AG08395 (cell line): ENCODE results near the gene ZMYND11.
"Not testable (repeated sequence)": the region's sequence is repeated elsewhere in the genome, so short reads cannot be mapped to it uniquely, and the experiment has no call there.

Experiments
- DNase-seq: peaks from one replicate; pipeline ENCODE4 v3.0.0; 2012; ENCODE audit warnings: mixed read lengths, low spot score

ZMYND11 gene

DNA sequence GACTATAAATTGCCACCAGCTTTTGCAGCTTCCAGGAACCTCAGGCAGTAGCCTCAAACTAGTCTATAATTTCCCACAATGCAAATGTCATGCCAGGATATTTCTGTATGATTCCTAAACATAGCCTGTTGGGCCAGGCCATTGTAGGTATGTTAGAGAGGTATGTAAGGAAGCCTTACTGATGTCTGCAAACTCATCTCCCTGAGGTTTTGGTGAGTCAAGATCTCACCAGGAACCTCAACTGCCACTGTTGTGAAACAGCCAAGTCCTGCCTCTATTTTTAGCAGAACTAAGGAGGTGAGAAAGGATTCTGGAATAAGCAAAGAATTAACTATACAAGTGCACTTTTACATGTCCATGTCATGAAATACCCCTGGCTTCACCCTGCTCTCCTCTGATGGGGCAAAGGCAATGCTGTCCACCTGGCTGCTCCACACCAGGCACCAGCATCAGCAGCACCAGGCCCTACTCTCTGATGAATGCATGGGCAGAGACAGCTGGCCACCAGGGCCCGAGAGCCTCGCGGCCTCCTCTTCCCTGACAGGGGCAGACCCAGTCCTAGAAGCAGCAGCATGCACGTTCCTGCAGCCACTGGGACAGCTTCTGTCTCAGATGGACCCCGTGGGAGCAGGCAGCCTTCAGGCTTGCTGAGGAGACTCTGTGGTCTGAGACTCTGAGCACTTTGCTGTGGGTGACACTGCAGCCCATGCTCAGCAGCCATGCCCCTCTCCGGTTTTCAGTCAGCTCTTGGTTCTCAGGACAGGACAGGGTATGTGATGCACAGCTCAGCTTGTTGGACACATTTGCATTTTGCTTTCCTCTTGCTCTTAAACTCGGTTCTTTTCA is 147.3 kb downstream of the ZMYND11 start:
- peak; percentile 40 for DNase-seq

DNA sequence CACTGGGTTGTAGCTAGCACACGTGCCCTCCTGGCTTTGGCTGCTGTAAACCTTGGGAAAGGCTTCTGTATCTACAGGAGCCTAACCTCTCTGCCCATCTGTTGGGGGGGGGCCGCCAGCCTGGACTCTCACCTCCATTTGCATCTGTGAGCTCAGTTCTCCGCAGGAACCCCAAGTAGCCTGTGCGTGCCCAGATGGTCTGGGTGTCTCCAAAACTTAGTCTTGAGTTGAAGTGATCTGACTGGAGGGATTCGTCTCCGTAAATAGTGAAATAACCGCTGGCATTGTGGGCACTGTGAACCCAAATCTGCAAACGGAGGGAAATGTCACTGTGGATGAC is 147.9 kb downstream of the ZMYND11 start:
- DNase-seq: no peak

DNA sequence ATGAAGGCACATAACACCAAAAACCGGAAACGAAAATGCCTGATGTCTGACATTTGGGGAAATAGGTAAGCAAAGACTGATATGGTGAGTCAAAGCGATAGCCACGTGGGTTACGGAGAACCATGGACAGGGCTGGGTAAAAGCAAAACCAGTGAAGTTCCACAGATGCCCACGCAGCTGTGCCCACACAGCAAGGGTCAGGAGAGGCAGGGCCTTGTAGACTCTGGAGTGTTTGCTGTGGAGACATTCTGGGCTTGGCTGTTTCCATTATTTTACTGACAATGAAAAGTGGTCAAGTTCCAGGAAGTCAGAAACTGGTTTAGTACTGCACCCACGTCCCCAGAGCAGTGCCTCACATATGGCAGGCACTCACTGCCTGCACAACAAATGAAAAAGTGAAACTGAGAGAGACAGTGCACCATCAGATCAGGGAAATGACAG is 148.7 kb downstream of the ZMYND11 start:
- no peak for DNase-seq

DNA sequence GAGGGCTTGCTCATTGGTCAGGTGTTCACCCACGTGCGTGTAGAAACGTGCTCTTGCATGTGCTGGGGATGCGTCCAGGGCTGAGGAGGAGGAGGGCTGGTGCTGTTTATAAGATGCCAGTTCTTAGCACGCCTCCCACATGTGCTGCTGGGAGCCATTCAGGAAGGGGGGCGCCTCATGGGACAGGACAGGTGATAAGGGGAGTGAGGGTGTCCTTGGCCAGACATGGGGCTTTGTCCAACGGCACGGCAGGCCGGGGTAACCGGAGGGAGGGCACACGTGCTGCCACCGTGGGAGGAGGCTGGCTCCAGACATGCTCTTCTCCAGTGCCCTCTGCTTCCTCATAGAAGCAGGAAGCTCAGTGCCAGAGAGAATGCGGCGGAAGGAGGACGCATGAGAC is 150.0 kb downstream of the ZMYND11 start:
- no peak for DNase-seq

DNA sequence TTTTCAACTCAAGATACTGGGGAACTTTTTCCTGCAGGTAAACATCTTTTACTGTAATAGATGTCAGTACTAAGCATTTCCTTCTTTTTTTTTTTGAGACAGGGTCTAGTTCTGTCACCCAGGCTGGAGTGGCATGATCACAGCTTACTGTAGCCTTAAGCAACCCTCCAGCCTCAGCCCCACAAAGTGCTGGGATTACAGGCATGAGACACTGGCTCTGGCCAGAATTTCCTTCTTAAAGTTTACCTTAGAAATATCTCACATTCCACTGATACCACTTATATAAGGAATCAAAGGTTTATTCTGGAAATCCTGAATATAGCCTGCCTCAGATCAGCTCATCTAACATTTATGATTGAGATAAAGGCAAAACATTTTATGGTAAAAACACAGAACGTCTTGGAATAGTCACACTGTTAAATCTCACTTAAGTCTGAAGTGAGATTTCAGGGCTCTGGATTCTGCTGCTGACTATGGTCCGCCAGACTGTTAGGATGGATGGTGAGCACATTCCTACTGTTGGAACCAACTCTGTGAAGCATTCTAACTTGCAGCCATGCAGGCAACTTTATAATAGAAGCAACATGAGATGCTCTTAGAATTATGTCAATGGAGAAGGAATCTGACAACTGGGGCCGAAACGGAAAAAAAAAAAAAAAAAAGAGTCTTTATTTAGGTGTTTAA is 151.9 kb downstream of the ZMYND11 start:
- DNase-seq: no peak

DNA sequence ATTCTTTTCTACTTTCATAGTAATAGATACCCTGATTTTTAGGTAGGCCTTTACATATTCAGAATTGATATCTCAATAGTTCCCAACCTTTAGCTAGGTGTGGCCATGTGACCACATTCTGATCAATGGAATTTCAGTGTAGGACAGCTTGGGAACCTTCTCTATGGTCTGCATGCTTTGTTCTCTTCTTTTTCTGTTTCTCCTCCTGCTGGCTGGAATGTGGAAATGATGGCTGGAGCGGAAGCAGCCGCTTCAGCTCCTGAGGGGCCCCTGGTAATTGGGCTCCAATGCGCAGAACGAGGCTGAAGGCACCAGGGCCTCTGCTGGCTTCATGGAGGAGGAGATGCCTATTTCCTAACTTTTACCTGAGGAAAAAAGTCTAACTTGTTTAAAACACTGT is 152.6 kb downstream of the ZMYND11 start:
- DNase-seq: peak; percentile 17

DNA sequence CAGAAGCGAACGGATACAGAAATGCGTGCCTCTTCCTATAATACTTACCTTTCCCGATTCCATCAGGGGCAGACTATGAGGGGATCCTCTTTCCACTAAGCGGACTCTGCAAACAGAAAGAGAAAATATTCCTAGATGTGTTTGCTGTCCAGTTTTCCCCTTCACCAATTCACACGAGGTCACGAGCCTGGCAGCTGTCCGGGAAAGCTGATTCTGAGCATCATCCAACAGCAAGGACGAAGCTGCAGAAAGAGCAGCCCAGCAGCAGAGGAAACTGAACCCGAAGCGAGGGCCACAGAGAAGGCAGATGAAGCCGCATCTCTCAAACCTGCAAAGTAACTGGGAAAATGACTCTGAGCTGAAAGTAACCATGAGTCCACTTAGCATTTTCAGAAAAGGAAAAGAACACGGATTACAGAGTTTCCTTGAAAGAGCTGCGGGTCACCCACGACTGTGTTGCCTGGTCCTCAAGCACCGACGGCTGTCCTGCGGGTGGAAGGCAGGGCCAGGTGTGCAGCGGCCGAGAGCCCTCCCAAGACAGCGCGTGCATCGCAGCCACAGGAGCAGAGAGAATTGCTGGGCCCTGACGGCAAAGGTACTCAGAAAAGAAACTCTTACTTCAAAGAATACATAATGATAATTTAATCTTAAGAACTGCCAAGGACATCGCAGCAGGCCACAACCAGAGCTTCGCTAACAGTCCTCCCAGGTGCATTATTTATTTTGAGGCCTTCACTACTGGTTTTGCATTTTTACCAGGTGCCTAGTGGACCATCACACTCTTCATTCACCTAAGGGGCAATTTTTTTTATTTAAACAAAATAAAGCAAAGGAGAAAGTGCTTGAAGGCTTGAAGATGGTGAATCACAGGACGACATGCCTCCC is 153.3 kb downstream of the ZMYND11 start:
- no peak for DNase-seq

DNA sequence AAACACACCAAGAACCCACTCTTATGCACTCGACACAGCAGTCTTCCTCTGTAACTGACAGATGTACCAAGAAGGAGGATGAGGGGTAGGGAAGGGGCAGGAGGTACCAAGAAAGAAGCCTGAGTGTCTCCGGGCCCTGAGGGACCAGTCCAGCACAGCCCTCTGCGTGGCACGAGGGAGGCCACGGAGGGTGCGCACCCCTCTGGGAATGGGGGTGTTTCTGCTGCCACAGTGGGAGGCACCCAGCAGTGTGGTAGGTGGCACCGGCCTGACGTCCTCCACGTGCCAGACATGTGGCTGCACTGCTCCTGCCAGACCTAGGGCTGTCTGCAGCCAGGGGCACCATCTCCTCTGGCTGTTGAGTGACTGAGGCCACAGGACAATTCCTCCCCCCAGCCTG is 154.3 kb downstream of the ZMYND11 start:
- no peak for DNase-seq

DNA sequence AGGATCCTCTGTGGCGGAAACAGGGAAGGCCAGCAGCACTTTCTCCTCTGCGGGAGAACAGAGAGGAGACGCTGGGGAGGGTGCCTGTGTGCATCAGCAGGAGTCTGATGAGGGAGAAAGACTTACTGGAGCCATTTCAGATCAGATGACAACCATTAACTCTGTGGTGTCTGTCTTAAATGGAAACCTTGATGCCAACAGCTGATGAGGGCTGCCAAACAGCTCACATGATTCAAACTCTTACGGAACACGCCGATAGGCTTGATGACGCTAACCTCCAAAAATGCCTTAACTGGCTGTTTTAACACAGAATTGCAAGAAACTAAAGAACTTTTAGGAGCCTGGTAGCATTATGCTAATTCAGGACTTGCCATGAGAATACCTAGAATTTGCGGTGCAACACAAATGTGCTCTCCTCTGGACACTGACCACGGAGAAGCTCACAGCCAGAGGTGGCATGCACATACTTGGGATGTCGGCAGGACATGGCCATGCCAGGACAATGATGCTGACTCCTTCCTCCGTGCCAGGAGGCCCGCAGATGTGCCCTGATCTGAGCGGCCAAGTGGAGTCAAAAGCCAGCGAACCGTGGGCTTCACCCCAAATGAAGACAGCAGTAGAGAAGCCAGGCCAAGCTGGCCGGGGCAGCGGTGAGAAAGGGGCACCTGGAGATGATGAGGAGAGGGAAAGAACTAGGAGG is 154.9 kb downstream of the ZMYND11 start:
- DNase-seq: peak; percentile 77

DNA sequence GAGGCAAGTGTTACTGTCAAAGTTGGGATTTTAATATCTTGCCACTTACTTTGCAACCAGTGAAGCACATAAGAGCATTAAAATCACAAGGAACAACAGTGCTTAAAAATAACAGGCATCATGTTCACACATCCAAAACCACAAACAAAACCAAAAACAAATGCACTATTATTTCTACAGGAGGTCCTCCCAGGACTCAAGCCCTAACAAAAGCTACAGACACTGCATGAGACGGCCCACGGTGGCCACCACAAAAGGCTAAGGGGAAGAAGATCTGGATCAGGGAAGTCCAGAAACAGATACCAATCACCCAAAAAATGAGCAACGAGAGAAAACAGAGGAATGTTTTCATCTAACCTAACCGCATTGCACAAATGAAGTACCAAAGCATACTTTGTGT is 158.4 kb downstream of the ZMYND11 start:
- no peak for DNase-seq

DNA sequence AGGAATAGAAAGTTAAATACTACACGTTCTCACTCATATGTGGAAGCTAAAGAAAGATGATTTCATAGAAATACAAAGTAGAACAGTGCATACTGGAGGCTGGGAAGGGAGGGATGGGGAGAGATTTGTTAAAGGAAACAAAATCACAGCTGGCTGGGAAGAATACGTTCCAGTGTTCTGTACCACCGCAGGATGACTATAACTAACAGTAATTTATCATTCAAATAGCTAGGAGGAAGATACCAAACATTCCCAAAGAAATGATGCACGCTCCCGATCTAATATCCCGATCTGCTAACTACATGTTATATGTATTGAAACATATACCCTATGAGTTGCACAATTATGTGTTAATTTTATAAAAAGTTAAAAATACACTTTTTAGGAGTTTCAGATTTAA is 162.3 kb downstream of the ZMYND11 start:
- peak; percentile 31 for DNase-seq

DNA sequence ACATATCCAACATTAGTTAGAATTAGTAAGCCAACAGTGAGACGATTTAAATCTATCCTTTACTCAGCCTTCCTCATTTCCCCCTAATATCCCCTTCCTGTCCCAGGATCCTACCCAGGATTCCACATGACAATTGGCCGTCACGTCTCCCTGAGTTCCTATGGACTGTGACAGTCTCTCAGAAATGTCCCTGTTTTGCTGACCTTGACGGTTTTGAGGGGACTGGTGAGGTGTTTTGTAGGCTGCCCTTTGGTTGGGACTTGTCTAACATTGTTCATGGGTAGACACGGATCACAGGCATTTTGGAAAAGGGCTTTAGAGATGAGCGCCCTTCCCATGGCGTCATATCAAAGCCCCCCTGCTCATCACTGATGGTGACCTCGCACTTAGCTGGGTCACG is 162.8 kb downstream of the ZMYND11 start:
- no peak for DNase-seq

DNA sequence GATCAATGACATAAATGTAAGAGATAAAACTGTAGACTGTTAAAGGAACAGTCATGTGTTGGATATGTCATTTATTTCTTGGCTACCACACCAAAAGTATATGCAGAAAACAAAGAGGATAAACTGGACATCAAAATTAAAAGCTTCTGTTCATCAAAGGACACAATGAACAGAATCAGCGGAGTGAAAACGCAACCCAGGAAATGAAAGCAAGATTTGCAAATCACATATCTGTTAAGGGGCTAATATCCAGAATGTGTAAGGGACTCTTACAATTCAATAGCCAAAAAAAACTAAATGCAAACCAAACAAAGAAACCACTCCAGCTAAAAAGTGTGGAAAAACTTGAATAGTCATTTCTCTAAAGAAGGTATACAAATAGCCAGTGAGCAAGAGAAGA is 164.3 kb downstream of the ZMYND11 start:
- no peak for DNase-seq

DNA sequence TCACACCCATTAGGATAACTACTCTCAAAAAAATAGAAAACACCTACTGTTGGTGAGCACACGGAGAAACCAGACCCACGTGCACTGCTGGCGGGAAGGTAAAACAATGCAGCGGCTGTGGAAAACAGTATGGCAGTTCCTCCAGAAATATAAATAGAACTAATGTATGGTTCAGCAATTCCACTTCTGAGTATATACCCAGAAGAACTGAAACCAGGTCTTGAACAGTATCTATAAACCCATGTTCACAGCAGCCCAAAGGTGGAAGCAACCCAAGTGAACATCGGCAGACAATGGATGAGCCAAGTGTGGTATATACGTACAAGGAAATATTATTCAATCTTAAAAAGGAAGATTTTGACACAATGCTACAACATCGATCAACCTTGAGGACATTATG is 164.7 kb downstream of the ZMYND11 start:
- no peak for DNase-seq

DNA sequence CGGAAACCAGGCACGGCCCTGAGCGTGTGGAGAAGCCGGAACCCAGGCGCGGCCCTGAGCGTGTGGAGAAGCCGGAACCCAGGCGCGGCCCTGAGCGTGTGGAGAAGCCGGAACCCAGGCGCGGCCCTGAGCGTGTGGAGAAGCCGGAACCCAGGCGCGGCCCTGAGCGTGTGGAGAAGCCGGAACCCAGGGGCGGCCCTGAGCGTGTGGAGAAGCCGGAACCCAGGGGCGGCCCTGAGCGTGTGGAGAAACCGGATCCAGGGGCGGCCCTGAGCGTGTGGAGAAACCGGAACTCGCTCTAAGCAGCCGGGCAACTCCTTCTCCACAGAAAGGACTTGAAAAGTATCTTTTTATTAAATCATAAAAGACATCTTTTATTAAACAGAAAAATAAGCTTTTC is 165.3 kb downstream of the ZMYND11 start:
- DNase-seq: not testable (repeated sequence)

DNA sequence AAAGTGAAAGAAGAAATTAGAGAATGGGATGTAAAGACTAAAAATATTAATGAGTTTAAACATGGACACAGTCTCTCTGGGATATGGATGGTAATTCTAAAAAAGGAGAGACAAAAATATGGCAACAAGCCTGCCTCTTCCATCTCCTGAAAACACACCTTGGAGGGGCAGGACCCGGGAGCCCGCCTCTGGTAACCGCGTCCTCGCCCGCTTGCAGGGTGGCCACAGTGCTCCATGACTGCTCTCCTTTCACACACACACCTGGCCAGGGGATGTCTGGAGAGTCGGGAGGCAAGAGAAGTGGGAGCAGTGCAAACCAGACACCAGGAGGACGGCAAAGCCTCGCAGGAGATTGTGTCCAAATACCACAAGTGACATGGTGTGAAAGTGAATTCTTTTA is 166.3 kb downstream of the ZMYND11 start:
- no peak for DNase-seq
